K562 (cell line): Measurements from ENCODE around the gene CCDC85C. TPM values are rescaled to one million over a fixed set of nuclear protein-coding genes. Genes with fewer than 3 reads are reported as not detected.

Experiments
- ATAC-seq: fragments of 200-7000 bp; cut with Tn5 transposase; 3 replicates; pipeline ENCODE4 v1.9.1; 2020; ENCODE audit warnings: moderate library complexity
- BruUV-seq: library from RNA; stranded (reverse); fragments of 400-500 nt; replicated peaks from 2 replicates; lab custom pipeline; 2021; lab: Mats Ljungman, UMichigan
- CTCF ChIA-PET: fragments of 300-600 bp; formaldehyde crosslinking; extraction: SDS; loops from one replicate; lab custom pipeline; 2021; ENCODE audit warnings: low intra/inter-chr PET ratio; lab: Yijun Ruan, JAX
- POLR2A ChIA-PET: fragments of 300-600, 350-650 bp; sonication (Branson Sonifier 250); formaldehyde crosslinking; extraction: SDS; loops from one replicate; lab custom pipeline; 2021; ENCODE audit warnings: antibody characterized with exemption, inconsistent platforms; lab: Yijun Ruan, JAX
- DNase-seq, 4 experiments: peaks; one replicate each; pipeline versions ENCODE4 v3.0.0 to v3.0.0-alpha.2; 2011 to 2018; ENCODE audit warnings: low spot score in 3 of 4, mixed read lengths in 3 of 4; ENCODE audit errors: extremely low read depth in 1 of 4
- FAIRE-seq: peaks from 2 replicates; lab custom pipeline; 2011; peaks lifted over from hg19 to GRCh38; lab: Jason Lieb, UNC
- H2AFZ ChIP-seq: 2 replicates; pipeline ENCODE4 v1.6.0; 2011; ENCODE audit warnings: low read depth, low read length, control low read depth, inconsistent platforms
- H3K27ac ChIP-seq: fragments of 200-600 bp; 3 replicates; pipeline ENCODE4 v1.8.0; 2011; ENCODE audit warnings: low read depth, mild to moderate bottlenecking, control low read depth, inconsistent platforms, low read length, moderate library complexity, mixed read lengths; ENCODE audit errors: extremely low read depth
- H3K27me3 ChIP-seq, 2 experiments: fragments of 300-600 bp in 1 of 2; 2 replicates in 1 of 2; 3 replicates in 1 of 2; pipeline versions ENCODE4 v1.6.0 to v1.8.0; 2011; ENCODE audit warnings: inconsistent platforms in 2 of 2, low read length in 2 of 2, mild to moderate bottlenecking in 1 of 2, mixed read lengths in 1 of 2, moderate library complexity in 1 of 2; ENCODE audit not compliant: control insufficient read depth in 2 of 2, insufficient read depth in 2 of 2
- H3K36me3 ChIP-seq: fragments of 300-600 bp; 3 replicates; pipeline ENCODE4 v1.8.0; 2011; ENCODE audit warnings: mild to moderate bottlenecking, low read length, inconsistent platforms; ENCODE audit not compliant: control insufficient read depth, insufficient read depth
- H3K4me1 ChIP-seq, 2 experiments: fragments of 200-600 bp in 1 of 2; replicated peaks in 1 of 2; 2 replicates in 1 of 2; 3 replicates in 1 of 2; pipeline versions ENCODE4 v1.5.1 to v1.8.0; 2011; ENCODE audit warnings: inconsistent platforms in 2 of 2, low read length in 2 of 2, mild to moderate bottlenecking in 1 of 2, mixed read lengths in 1 of 2, moderate library complexity in 1 of 2; ENCODE audit not compliant: control insufficient read depth in 2 of 2, insufficient read depth in 2 of 2
- H3K4me2 ChIP-seq: 2 replicates; pipeline ENCODE4 v1.6.1; 2011; ENCODE audit warnings: low read length, control low read depth, inconsistent platforms, mixed read lengths; ENCODE audit not compliant: insufficient read depth
- H3K4me3 ChIP-seq: fragments of 200-600 bp; sonication (generic), shearing (Covaris generic); 2 replicates; pipeline ENCODE4 v1.5.1; 2016; ENCODE audit warnings: control low read depth, inconsistent platforms
- H3K79me2 ChIP-seq: fragments of 200-600 bp; 3 replicates; pipeline ENCODE4 v1.8.0; 2011; ENCODE audit warnings: low read length, inconsistent platforms; ENCODE audit not compliant: control insufficient read depth, insufficient read depth
- H3K9ac ChIP-seq, 2 experiments: 2 replicates each; pipeline versions ENCODE4 v1.6.0 to v1.6.1; 2011; ENCODE audit warnings: low read depth in 2 of 2, low read length in 2 of 2, control low read depth in 1 of 2, inconsistent platforms in 1 of 2, mild to moderate bottlenecking in 1 of 2, mixed read lengths in 1 of 2; ENCODE audit not compliant: insufficient read depth in 1 of 2
- H3K9me1 ChIP-seq: one replicate; pipeline ENCODE4 v1.6.0; 2011; ENCODE audit warnings: inconsistent platforms, mild to moderate bottlenecking, low read length, moderate library complexity; ENCODE audit not compliant: control insufficient read depth, insufficient read depth
- H3K9me3 ChIP-seq: replicated peaks from 2 replicates; pipeline ENCODE4 v1.5.1; 2011; ENCODE audit warnings: low read depth, low read length, inconsistent platforms; ENCODE audit not compliant: control insufficient read depth, insufficient read depth
- H4K20me1 ChIP-seq: replicated peaks from 2 replicates; pipeline ENCODE4 v1.6.1; 2011; ENCODE audit warnings: low read length, inconsistent platforms, mixed read lengths; ENCODE audit not compliant: control insufficient read depth, insufficient read depth
- ATF3 ChIP-seq, 2 experiments: fragments of 450-650 bp in 1 of 2; sonication (generic) in 1 of 2; formaldehyde crosslinking in 1 of 2; IDR thresholded peaks in 1 of 2; conservative IDR thresholded peaks in 1 of 2; 2 replicates each; pipeline versions ENCODE4 v1.6.1 to v1.8.1; 2016 to 2023; ENCODE audit warnings: mild to moderate bottlenecking in 2 of 2, moderate library complexity in 2 of 2, inconsistent platforms in 1 of 2, missing genetic modification reagents in 1 of 2
- EP400 ChIP-seq: fragments of 450-650 bp; IDR thresholded peaks from 2 replicates; pipeline ENCODE4 v1.6.1; 2017; ENCODE audit warnings: antibody characterized with exemption, mild to moderate bottlenecking, moderate library complexity
- ESRRA ChIP-seq: fragments of 450-650 bp; IDR thresholded peaks from 2 replicates; pipeline ENCODE4 v1.6.1; 2014; ENCODE audit warnings: low read depth, mild to moderate bottlenecking, moderate library complexity, borderline replicate concordance
- FOXJ3 ChIP-seq: sonication (generic); formaldehyde crosslinking; IDR thresholded peaks from 2 replicates; pipeline ENCODE4 v1.4.0; 2020; ENCODE audit warnings: mild to moderate bottlenecking, missing genetic modification reagents
- GTF2E2 ChIP-seq: fragments of 200-800 bp; sonication (Bioruptor generic); IDR thresholded peaks from 2 replicates; pipeline ENCODE4 v1.6.1; 2016; ENCODE audit warnings: missing genetic modification characterization, missing compliant biosample characterization
- KDM2B ChIP-seq: fragments of 250-450 bp; sonication (Bioruptor Pico); IDR thresholded peaks from 2 replicates; pipeline ENCODE4 v1.8.0; 2021; ENCODE audit warnings: mild to moderate bottlenecking, moderate library complexity
- KLF6 ChIP-seq: fragments of 250-450 bp; sonication (Bioruptor Pico); IDR thresholded peaks from 2 replicates; pipeline ENCODE4 v1.4.0; 2020; ENCODE audit warnings: mild to moderate bottlenecking, moderate library complexity, borderline replicate concordance
- MCM5 ChIP-seq: fragments of 450-650 bp; IDR thresholded peaks from 2 replicates; pipeline ENCODE4 v1.6.1; 2016; ENCODE audit warnings: low read depth
- SMAD3 ChIP-seq: fragments of 450-650 bp; formaldehyde crosslinking; conservative IDR thresholded peaks from 2 replicates; pipeline ENCODE4 v1.4.0; 2020; ENCODE audit warnings: mild to moderate bottlenecking
- SNIP1 ChIP-seq: fragments of 450-650 bp; IDR thresholded peaks from 2 replicates; pipeline ENCODE4 v1.7.1; 2017; ENCODE audit warnings: low read depth, mild to moderate bottlenecking
- TCF7 ChIP-seq: sonication (generic); IDR thresholded peaks from 2 replicates; pipeline ENCODE4 v1.6.1; 2016; ENCODE audit warnings: antibody characterized with exemption, borderline replicate concordance
- YY1 ChIP-seq, 3 experiments: IDR thresholded peaks; 2 replicates each; pipeline ENCODE4 v1.6.1; 2011; ENCODE audit warnings: low read length in 2 of 3, mild to moderate bottlenecking in 2 of 3, moderate library complexity in 2 of 3, borderline replicate concordance in 1 of 3, control low read depth in 1 of 3, low read depth in 1 of 3; ENCODE audit not compliant: insufficient read depth in 3 of 3, insufficient replicate concordance in 2 of 3, control insufficient read depth in 1 of 3, insufficient read length in 1 of 3; ENCODE audit errors: extremely low read depth in 1 of 3
- ZNF12 ChIP-seq: sonication (generic); formaldehyde crosslinking; IDR thresholded peaks from 2 replicates; pipeline ENCODE4 v1.4.0; 2020; ENCODE audit warnings: mild to moderate bottlenecking, missing genetic modification reagents
- ZNF785 ChIP-seq: fragments of 250-450 bp; sonication (Bioruptor Pico); IDR thresholded peaks from 2 replicates; pipeline ENCODE4 v1.4.0; 2020; ENCODE audit warnings: mild to moderate bottlenecking
- WGBS: fragments of 100-300 bp; shearing (Covaris generic); methylation state at CpG from one replicate; pipeline ENCODE4 v1.1.6; 2016; ENCODE audit warnings: low coverage, mixed read lengths; ENCODE audit not compliant: insufficient coverage; ENCODE audit errors: missing lambda C conversion rate; 5-methylcytosine and 5-hydroxymethylcytosine counted together
- in situ Hi-C: fragments of 300-500 bp; cut with MboI; formaldehyde crosslinking; loops from 4 replicates; pipeline ENCODE4 v1.15.0; 2018; ENCODE audit warnings: inconsistent platforms, mixed read lengths
- intact Hi-C: fragments of 100-400 bp; cut with micrococcal nuclease; formaldehyde crosslinking; loops from 2 replicates; pipeline ENCODE4 v1.14.2; 2022
- polyA plus RNA-seq, 8 experiments: library from polyadenylated mRNA; depleted of rRNA in 4 of 8; stranded (reverse) in 5 of 8; unstranded in 3 of 8; fragments of >200 nt; fragmentation: Nextera tagmentation in 2 of 8; fragmentation: Illumina TruSeq in 1 of 8; extraction: Ambion mirVana in 2 of 8; extraction: Trizol in 1 of 8; gene quantifications; 2 replicates each; pipeline versions ENCODE4 v1.2.1 to v1.2.3, GENCODE V29; 2011 to 2014; ENCODE audit warnings: inconsistent platforms in 1 of 8, missing spikeins in 1 of 8
- total RNA-seq, 7 experiments: library from RNA; depleted of rRNA in 6 of 7; stranded (reverse); fragments of >200 nt in 6 of 7; fragmentation: Illumina TruSeq in 2 of 7; extraction: Trizol in 2 of 7; gene quantifications; 2 replicates each; pipeline versions ENCODE4 v1.2.1 to v1.2.3, GENCODE V29; 2011 to 2021; ENCODE audit warnings: low replicate concordance in 1 of 7
- TF ChIP-seq, protein P1 (sequence below): sonication (generic); formaldehyde crosslinking; IDR thresholded peaks from 2 replicates; pipeline ENCODE4 v1.9.0; 2022; ENCODE audit warnings: mild to moderate bottlenecking, missing genetic modification reagents
- TF ChIP-seq, protein P2 (sequence below), 2 experiments: IDR thresholded peaks in 1 of 2; conservative IDR thresholded peaks in 1 of 2; 2 replicates each; pipeline ENCODE4 v1.6.1; 2016; ENCODE audit warnings: low read depth in 2 of 2, mild to moderate bottlenecking in 1 of 2, missing compliant biosample characterization in 1 of 2, missing genetic modification characterization in 1 of 2, moderate library complexity in 1 of 2

CCDC85C gene
- total and polyA plus RNA-seq, 9 of the 15 experiments (the other 6 are each of a cell fraction or from before 2014, with no cell fraction given) = 0.18 to 22.0 (median 6.3) TPM

- Histone ChIP-seq H3K36me3 (no peaks in the 10 kb centered on the region; the same call in 2 of the 3 replicates), H3K27me3 (no peaks in the 10 kb centered on the region), H3K79me2 (peaks cover 40% of the 10 kb centered on the region), H2AFZ (peak overlapping the region; percentile 63), H3K4me2 (peak overlapping the region; percentile 78), H3K9me1 (no peaks in the 10 kb centered on the region), H3K27ac (peak overlapping the region; percentile 84), H3K4me1 (peaks cover 37 to 48% of the 10 kb centered on the region in 2 experiments), H3K4me3 (peak overlapping the region; percentile 73), H3K9ac (peak overlapping the region; percentile 73 to 95), H3K9me3 (no peaks in the 10 kb centered on the region), H4K20me1 (peaks cover 26% of the 10 kb centered on the region)
- DNase-seq (peak; percentile 92 to 97 (median 96)), FAIRE-seq (no peak), ATAC-seq (peak; percentile 91)
- CTCF ChIA-PET = interaction anchor here (0.6 kb wide), 1 partner anchor 319 kb away, joined by 4 read pairs; no protein-coding TSS in a partner anchor
- in situ Hi-C loops (no loop called here), intact Hi-C loops (no loop called here)
- WGBS = 0% methylated on average over 6 of the region's 65 CpGs
- BruUV-seq = no TSS peak
- POLR2A ChIA-PET = interaction anchor here (0.6 to 1.8 kb wide), 4 partner anchors 10 to 46 kb away, joined by 3 to 6 read pairs (median 4); no protein-coding TSS in a partner anchor
- TF ChIP-seq GTF2E2 (no peak), FOXJ3 (CRISPR knock-in tag) (no peak), ZNF12 (CRISPR knock-in tag) (no peak), SMAD3 (no peak), SNIP1 (no peak), MCM5 (no peak), EP400 (0 out of 2 replicates have a peak, but pooled peaks have one; percentile 23), TCF7 (no peak), KLF6 (CRISPR knock-in tag) (no peak), ZNF785 (CRISPR knock-in tag) (no peak), YY1 (IDR thresholded peaks at IDR 0.05; ENCODE audit: borderline replicate concordance in 1 of 3, control insufficient read depth in 1 of 3, extremely low read depth in 1 of 3, insufficient read depth in 3 of 3, insufficient read length in 1 of 3, insufficient replicate concordance in 2 of 3, low read depth in 1 of 3, low read length in 2 of 3) (peak in 1 of 3 experiments; percentile 33), ATF3 (IDR thresholded peaks at IDR 0.05) (no peak), ATF3 (CRISPR knock-in tag; conservative IDR thresholded peaks at IDR 0.05) (no peak), ESRRA (no peak), KDM2B (CRISPR knock-in tag) (no peak)
- TF ChIP-seq, protein P1, sequence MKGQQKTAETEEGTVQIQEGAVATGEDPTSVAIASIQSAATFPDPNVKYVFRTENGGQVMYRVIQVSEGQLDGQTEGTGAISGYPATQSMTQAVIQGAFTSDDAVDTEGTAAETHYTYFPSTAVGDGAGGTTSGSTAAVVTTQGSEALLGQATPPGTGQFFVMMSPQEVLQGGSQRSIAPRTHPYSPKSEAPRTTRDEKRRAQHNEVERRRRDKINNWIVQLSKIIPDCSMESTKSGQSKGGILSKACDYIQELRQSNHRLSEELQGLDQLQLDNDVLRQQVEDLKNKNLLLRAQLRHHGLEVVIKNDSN = no peak
- TF ChIP-seq, protein P2, sequence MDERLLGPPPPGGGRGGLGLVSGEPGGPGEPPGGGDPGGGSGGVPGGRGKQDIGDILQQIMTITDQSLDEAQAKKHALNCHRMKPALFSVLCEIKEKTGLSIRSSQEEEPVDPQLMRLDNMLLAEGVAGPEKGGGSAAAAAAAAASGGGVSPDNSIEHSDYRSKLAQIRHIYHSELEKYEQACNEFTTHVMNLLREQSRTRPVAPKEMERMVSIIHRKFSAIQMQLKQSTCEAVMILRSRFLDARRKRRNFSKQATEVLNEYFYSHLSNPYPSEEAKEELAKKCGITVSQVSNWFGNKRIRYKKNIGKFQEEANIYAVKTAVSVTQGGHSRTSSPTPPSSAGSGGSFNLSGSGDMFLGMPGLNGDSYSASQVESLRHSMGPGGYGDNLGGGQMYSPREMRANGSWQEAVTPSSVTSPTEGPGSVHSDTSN (CRISPR knock-in tag; IDR thresholded peaks at IDR 0.05; ENCODE audit: low read depth) = no peak
- TF ChIP-seq, protein P2 (tag; conservative IDR thresholded peaks at IDR 0.05; ENCODE audit: low read depth) = no peak
These were observed 315 bp upstream of the CCDC85C start for GRCh38 chr14:99604278-99604765.
